HG03135 (cell line): Measurements from ENCODE around the gene FANCC.

ENCODE experiments used
- ATAC-seq: cut with Tn5 transposase; IDR thresholded peaks from one replicate; pipeline ENCODE4 v1.9.1; 2021; ENCODE audit warnings: mild to moderate bottlenecking, moderate library complexity; ENCODE audit not compliant: unreplicated experiment

Gene FANCC

DNA sequence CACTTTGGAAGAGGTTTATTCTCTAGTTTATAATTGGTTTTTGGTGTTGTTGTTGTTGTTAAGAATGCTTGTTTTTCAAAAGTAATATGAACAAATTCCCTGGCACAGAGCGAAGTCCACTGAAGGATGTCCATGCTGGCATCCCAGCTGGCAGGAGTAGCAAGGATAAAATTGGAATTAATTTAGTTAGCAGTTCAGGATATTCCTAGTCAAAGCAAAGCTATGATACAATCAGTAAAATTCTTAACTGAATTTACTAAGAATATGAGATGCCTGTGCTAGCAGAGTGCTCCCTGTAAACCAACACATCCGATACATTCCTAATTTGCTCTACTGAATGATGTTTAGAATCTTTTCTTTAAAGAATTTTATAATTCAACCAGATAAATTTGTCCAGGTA lies 161.4 kb downstream of the FANCC start:
- no peak for ATAC-seq

DNA sequence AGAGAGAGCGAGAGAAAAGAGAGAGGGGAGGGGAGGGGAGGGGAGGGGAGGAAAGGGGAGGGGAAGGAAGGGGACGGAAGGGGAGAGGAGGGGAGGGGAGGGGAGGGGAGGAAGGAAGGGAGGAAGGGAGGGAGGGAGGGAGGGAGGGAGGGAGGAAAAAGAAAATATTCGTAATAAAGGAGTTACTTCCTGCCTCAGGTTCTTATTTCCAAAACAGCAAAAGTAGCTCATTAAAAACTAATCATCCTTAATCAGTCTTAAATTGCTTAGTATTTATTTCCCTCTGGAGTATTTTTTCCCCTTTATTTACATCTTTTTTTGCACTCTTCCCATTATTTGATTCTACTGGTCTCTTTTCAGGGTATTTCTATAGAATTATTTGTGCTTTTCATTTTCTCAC lies 162.3 kb downstream of the FANCC start:
- no peak for ATAC-seq

DNA sequence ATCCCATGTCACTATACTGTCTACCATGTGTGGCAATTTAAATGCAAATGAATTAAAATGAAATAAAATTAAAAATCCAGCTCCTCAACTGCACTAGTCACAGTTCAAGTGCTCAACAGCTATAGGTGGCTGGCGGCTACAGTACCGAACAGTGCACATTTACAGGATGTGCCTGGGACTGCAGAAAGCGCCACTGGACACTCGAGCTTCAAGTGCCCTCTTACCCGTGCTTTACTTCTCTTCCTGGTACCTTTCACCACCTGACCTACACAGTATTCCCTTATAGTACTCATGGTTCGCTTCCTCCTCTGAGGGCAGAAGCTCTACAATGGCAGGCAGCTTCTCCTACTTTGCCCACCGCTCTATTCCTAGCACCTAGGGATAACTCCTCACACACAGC lies 166.6 kb downstream of the FANCC start:
- no peak for ATAC-seq

DNA sequence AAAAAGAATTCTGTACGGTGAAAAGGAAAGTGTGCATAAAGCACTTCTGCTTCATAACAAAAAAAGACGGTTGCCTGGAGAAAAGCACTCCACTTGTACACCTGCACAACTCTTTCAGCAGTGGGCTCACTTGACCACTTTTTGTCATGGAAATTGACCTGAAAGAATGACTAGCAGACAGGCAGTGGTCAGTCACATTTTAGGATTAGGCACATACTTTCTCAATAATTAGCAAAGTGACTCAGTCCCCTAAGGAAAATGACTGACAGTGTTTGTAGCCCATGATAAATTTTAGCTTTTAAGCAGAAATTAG lies 169.3 kb downstream of the FANCC start:
- ATAC-seq: no peak

DNA sequence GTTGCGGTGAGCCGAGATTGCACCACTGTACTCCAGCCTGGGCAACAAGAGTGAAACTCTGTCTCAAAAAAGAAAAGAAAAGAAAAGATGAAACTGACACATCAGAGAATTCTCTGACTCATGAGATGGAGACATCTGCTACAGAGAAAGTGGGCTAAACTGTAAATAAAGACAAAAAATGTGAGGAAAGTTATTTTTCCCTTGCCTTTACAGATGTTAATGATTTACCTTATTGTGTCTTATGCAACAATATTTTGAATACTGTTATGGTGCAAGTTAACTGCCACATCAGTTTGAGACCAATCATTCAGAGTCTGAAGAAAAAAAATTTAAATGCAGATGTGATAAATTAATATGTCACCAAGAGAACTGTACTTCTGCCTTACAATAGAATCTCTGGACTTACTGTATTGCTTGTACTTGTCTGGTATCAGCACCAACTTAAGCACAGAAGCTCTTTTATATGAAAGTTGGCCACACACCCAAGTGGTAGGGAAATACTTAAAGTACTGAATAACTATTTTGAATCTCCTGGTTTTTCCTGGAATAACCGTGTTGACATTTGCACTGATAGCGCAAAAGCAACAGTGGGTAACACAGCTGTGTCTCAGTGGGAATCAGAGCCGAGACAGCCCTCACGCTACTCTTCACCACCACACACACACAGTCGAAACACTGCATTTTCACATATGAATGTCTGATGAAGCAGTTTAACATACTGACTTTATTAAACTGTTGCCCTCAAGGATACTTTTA lies 169.9 kb downstream of the FANCC start:
- no peak for ATAC-seq

DNA sequence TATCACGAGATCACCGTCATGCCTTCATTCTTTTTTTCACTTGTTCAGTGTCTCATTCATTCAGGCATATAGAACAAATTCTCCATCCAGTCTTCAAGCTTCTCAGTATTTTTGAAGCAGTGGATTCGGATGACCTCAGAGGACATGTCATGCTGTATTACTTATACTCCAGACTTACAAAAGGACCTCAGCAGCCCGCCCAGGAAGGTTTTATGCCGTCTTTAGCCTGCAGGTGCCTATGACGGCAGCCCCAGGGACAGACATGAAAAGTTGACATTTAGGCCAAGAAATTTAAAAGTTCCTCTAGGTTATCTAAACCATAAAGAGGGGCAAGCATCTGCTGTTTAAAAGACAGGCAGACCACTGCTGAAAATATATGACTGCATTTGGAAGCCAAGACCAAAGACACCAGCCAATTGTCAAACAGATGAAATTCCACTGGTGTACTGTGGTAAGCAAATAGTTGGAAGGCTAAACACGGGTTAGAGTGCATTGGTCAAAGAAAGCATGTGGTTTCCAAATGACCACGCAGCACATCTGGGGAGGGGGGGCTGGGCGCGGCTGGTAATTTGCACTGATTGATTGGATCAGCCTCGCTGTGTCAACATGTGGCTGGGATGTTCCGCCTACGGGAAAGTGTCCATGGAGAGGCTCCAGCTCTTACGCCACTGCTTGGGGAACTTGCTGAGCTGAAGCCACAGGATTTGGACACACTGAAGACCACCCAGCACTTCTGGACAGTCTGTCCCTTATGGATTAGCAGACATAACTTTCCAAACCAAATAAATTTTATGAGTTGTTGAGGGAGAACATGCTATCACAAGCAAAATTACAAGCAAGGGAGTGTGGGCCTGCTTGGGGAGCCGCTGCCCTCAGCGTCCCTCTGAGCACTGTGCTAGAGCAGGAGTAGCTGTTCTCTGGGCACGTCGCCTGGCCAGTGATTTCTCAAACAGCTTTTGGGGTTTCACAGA lies 173.6 kb downstream of the FANCC start:
- no peak for ATAC-seq

DNA sequence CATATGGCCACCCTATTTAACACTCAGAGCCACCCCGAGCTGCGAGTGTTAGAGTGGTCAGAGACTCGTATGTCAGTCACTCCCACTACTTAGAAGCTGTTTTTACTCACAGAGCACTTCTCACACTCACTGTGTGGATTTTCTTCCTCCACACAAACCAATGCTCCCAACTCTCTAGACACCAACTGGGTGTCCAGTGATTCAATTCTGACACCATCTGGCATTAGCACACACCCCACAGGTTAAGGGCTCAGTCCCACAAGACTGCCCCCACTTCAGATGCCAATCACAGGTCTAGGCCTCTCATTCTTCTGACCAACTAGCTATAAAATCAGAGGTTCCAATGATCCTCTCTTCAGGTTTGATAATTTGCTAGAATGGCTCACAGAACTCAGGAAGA lies 174.8 kb downstream of the FANCC start:
- no peak for ATAC-seq

DNA sequence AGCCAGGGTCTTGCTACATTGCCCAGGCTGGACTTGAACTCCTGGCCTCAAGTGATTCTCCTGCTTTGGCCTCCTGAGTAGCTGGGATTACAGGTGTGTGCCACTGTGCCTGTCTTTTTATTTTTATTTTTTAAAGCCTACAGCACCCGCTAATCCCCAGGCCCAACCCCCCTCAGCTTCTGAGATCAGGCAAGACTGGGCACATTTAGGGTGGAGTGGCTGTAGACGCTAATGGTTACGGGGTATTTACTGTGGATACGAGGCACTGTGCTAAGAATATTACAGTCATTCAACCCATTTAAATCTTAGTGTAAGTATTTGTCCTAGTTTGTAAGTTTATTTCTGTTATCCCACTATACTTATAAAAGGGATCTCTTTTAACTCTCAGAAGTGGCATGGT lies 175.2 kb downstream of the FANCC start:
- ATAC-seq: no peak

DNA sequence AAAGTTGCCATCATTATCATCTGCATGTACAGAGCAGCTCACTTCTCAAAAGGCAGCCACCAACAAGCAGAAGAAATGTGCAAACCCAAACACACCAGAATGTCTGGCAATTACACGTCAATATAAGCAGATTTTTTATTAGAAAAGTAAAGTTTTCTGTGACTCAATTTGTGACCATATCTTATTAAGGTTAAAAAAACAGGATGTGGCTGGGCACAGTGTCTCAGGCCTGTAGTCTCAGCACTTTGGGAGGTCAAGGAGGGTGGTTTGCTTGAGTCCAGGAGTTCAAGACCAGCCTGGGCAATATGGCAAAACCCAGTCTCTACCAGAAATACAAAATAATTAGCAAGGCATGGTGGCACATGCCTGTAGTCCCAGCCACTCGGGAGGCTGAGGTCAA lies 176.7 kb downstream of the FANCC start:
- no peak for ATAC-seq

DNA sequence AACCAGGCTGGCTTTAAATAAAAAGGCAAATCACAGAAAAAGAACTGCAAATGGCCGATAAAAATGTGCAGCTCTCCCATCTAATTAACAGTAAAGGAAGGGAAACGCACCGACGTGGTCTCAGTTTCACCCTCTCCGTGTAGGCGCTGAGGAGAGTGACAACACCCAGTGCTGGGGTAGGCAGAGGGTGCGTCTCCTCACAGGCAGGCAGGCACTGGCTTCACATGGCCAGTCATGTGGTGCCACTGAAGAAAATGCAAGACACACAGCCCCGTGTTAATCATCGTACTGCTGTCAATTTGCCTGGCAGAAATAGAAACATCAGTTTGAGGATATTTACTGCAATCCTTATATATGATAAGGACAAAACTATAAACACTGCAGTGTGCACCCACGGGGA lies 178.4 kb downstream of the FANCC start:
- ATAC-seq: no peak

DNA sequence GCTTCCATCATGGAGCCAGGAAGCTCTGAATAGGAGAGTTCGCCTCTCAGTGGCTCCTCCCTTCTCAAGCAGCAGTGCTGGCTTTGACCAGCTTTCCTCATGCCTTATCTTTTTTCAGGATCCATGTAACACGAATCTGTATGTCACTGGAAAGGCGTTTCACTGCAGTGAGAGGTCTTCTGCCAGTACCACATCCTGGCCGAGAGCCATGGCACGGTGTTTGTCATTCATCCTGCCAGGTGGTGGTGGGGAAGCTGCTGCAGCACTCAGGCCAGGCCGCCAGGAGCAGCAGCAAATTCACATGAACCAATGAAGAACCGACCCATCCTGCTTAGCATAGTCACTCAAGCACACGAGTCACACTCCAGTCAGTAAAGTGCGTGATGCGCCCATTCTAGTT lies 179.0 kb downstream of the FANCC start:
- ATAC-seq: no peak

DNA sequence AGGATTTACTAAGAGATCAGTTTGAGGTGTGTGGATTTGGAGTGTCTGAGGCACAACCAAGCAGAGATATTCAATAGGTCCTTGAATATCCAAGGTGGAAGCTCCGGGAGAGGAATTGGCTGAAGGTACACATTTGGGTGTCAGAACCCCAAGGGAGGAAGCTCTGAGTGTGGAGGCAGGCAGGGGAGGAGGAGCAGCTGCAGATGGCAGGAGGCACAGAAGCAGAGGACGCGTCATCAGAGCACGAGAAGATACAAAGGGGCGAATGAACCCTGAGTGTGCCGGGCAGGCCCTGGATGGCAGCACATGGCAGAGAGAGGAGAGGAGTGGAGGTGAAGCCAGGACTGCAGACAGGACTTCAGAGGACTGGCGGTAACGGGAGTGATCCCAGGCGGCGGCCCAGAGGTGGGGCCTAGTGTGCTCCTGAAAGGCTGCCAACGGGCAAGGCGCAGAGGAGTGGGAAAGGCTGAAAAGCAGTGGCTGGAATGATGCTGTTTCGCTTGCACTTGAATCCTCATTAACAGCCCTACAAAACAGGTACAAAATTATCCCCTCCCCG lies 179.8 kb downstream of the FANCC start:
- ATAC-seq: no peak

DNA sequence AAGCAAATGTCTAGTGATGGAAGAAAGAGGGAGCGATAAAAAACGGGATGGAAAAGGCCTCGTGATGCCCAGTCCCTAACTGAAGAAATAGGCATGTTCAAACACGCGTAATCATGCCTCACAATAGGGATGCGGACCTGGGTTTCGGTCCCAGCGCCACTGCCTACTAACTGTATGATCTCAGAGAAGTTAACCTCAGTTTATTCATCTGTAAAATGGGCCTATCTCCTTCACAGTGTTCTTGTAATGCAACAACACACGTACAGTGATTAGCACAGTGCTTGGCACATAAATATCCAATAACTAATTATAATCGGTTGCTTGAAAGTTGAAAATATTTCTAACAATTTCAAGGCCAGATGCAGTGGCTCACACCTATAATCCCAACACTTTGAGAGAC lies 181.8 kb downstream of the FANCC start:
- ATAC-seq: no peak

DNA sequence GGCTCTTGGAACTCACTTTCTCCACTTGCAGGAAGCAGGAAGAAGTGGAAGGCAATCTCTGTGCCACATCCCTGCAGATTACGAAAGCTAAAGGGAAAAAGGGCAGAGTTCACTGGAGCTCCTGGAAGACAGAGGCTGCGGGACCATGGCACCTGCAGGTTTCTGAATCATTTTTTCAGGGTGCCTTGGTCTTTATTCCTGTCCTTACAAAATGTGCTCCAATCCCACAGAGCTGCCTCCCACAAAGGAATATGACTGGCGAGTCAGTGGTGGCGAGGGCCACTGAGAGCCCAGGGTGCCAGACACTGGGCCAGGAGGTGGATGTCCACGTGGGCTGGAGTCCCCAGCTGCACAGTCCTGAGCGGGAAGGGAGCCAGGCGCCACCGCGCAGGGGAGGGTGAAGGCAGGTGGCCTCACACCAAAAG lies 183.0 kb downstream of the FANCC start:
- no peak for ATAC-seq

DNA sequence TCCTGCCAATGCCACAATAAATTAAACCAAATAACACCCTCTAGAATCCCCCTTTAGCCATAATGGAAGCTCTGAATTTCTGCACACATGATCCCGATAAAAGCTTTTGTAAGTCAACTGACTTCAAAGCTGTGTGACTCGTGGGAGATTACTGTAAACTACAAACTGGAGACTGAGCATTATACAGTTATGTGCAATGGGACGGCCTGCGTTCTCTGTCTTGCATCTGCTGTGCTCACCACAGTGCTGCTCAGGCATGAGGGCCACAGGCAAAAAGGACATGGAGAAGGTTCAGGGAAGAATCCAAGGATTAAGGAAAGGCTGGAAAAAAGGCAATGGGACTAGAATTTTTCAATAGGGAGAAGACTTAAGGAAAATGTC lies 184.2 kb downstream of the FANCC start:
- no peak for ATAC-seq

DNA sequence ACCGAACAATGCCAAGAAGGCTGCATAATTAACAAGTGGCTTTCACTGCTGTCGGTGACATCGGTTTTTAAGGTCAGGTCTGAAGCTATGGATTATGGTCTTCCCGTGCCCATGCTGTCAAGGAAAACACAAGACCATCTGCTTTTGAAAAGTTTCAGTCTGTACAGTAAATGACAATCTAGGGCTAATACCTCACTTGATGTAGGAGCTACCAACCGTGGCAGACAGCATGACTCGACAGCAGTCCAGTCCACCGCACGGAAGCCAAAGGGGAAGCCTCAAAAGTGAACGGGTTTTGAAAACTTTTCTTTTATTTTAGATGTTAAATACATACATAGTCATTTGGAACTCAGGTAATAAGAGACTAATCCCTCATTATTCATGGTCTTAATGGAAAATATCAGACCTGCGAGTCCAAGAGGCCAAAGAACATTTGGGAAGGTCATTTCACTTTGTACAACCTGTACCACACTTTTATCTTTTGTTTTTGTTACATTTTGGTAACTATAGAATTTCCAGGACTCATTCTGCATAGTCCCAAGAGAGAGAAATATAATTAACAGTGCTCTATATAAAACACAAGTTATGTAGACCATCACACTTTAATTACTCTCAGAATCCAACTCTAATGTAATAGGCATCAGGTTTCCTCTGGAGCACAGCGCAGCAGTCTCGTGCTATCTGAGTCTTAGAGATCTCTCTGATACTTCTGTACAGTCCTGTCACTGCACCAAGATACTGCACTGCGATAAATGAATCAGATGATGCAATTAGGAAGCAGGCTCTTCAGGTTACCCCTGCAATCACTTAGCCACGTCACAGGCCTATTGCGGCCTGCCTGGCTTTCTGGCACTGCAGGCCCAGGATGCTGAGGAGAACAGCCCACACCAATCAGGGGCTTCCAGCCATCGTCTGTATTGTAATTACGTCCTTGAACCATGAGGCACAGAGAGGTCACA lies 184.9 kb downstream of the FANCC start:
- no peak for ATAC-seq

DNA sequence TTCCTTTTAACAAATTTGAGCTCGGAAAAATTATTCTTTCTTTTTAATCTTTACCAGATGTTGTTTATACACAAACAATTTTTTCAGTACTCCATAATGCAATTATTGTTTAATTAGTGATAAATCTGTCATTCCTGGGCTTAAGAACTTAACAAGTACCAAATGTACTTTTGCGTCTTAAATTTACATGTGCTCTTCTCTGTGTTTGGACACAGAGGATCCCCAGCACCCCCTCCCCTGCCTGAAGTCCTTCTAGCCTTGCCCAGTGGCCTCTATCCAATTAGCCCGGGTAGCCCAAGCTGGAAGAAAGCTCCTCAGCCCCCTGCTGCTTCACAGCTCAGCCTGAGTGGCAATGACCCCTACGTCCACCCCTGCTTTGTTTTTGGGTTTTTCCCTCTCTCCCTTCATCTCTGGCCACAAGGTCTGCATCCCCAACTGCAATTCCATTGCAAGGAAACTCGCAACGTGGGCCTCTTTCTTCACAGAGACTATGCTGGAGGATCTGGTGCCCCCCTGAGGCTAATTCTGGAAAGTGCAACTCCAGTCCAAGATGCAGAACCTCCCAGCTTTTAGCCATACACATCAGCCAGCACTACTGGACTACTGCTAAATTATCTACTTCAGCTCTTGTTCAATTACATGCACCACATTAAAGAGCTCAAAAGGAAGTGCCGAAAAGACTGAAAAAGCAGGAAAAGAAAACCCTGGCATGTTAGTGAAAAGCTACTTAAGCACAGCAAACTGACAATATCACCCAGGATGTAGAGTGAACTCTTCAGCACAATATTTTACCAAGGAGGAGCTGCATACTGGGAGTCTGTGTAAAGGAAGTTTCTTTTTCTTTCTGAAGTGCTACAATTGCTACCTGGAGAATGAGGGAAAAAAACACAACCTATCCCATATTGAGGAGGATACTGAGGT lies 186.2 kb downstream of the FANCC start:
- ATAC-seq: no peak

DNA sequence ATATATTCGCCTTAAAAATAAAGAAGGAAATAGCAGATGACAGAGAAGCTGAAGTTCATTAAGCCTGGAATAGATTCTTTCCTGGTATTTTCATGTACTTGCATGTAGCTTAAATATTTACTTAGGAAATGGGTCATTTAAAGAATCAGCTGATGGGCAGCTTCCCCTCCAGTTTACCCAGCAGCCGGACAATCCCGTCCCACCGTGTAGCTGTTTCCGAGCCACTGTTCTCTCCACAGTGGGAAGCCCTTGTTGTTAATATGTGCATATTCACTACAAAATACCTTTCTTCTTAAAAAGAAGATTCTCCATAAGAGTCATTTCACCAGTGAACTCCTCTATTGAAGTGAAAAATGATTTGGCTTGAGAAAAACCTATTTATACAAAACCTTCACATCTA lies 187.0 kb downstream of the FANCC start:
- no peak for ATAC-seq

DNA sequence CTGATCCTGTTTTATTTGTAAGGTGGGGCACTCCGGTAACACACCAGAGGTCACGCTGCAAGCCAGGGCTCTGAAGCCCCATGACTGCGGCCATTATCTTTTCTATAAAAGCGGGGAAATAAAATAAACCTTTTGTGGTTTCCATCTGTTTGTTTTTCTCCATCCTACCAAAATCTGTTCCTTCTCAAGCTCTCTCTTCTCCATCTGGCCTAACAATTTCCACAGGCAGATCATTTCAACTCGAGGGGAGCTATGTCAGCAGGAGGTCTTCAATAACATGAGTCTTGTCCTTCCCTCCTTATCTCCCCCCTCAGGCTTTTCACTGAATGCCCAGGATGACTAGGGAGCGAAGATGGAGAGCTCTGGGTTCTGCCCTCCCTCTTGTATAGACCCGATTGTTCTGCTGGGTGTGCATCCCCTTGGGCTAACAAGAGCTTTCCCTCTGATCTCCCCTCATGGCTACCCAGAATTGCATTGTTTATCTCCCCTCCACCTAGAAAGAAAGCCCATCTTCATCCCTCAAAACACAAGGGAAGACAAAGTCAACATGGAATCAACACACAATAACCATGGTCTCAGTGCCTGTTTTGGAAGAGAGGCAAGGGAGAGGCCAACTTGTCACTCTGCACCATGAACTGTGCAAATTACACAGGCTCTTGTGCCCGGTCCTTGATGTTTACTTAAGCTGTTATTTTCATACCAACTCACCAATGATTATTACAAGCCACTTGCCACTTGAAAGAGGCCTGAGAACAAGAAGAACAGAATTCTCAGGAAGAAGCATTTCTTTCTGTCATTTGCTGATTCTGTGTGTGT lies 187.8 kb downstream of the FANCC start:
- no peak for ATAC-seq
